Hematopoietic multipotent progenitor cell treated with erythropoietin and hydrocortisone succinate and interleukin-3 and kit ligand, for 8 days (in vitro differentiated cells): ENCODE data around the gene SLC7A4.
"Not testable (repeated sequence)": the region's sequence is repeated elsewhere in the genome, so short reads cannot be mapped to it uniquely, and the experiment has no call there.

Experiments used
- DNase-seq: peaks from one replicate; pipeline ENCODE4 v3.0.0-alpha.2; 2015

The SLC7A4 gene, protein sequence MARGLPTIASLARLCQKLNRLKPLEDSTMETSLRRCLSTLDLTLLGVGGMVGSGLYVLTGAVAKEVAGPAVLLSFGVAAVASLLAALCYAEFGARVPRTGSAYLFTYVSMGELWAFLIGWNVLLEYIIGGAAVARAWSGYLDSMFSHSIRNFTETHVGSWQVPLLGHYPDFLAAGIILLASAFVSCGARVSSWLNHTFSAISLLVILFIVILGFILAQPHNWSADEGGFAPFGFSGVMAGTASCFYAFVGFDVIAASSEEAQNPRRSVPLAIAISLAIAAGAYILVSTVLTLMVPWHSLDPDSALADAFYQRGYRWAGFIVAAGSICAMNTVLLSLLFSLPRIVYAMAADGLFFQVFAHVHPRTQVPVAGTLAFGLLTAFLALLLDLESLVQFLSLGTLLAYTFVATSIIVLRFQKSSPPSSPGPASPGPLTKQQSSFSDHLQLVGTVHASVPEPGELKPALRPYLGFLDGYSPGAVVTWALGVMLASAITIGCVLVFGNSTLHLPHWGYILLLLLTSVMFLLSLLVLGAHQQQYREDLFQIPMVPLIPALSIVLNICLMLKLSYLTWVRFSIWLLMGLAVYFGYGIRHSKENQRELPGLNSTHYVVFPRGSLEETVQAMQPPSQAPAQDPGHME

DNA sequence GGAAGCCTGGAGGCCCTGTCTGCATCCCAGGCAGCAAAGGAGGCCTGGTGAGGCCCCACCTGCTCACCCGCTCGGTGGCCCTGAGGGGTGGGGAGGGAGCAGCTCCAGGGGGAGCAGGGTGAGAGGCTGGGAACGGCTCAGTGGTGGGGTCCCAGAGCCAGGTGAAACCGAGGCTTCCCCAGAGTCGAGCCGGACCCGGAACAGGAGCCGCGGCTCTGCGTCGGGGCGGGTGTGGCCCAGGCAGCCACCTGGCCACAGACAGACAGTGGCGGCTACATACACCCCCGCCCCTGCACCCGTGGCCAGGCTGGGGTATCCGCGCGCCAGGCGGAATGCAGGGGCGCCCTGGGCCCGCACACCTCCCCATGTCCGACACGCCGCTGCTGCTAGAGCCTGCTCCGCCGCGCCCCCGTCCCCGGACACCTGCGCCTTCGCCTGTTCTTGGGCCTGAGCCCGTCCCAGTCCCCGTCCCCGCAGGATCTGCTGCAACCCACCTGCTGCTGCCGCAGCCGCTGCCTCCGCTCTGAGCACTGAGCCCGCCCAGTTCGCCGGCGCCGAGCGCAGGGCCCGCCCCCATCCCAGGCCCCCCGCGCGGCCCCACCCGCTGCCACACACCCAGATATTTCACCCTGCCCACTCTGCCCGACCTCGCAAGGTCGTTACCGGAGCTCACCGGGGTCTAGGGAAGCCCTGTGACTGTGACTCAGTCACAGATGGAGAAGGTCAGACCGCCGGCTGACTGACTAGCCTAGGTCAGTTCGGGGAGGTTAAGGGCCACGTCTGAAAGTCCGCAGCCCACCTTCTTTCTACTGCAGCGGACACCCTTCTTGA is at the start of gene SLC7A4:
Gene SLC7A4 (minus strand): TSS at position 525 of the 831 bp plus-strand sequence. CDS start 749 bp downstream, outside the sequence.
- no peak for DNase-seq

DNA sequence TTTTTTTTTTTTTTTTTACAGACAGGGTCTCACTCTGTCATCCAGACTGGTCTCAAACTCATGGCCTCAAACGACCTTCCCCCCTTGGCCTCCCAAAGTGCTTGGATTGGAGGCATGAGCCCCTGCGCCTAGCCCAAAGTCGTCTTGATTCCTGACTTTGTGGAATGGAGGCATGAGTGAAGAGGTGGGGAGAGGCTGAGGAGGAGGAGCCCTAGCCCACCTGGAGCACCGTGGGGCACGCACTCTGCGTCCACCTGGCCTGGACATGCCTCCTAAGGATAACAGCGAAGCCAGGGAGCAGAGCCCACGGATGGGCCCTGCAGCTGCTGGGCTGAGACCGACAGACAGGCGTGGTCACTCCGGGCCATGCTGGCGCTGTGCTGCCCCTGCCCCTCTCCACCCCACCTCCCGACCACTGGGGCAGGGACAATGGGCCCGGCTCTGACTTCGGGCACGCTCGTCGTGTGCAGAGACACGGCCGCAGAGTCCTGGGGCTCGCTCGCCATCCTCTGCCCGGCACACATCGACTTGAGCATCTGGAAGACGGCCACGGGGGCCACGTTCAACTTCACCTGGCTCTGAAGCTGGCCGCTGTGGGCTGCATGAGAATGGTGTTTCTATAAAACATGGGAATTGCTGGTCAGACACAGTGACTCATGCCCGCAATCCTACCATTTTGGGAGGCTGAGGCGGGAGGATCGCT is 48.2 kb upstream of the SLC7A4 start:
- no peak for DNase-seq

DNA sequence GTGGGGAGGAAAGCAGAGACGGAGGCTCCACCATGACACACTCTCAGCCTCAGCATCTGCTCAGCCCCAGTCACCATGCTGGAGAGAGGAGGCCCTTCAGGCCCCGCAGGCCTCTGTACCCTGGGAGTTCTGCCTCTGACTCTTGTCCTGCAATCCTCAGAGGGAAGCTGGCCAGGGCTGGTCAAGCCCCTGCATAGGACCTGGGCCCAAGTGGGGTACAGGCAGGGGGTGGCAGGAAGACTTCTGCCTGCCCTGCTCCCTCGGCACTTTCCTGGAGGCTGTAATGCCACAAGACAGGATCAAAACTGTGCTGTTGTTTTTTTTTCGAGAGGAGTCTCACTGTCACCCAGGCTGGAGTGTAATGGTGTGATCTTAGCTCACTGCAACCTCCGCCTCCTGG is 47.1 kb upstream of the SLC7A4 start:
- no peak for DNase-seq

DNA sequence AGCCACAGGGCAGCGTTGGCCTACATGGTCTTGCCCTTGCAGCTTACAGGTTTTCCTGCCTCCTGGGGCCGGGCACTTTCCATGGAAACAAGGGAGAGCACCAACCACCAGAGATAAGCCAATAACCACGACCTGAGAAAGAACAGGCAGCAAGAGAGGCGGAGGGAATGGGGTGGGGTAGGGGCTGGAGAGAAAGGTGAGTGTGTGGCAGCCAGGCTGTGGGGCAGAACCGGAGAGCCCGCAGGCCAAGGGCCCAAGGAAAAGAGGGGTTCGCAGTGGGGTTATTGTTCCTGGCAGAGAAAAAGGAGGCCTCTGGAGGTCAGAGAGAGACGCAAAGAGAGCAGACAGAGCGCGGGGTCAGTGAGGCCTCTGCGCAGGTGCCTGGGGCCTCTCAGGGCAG is 46.6 kb upstream of the SLC7A4 start:
- DNase-seq, result no peak

DNA sequence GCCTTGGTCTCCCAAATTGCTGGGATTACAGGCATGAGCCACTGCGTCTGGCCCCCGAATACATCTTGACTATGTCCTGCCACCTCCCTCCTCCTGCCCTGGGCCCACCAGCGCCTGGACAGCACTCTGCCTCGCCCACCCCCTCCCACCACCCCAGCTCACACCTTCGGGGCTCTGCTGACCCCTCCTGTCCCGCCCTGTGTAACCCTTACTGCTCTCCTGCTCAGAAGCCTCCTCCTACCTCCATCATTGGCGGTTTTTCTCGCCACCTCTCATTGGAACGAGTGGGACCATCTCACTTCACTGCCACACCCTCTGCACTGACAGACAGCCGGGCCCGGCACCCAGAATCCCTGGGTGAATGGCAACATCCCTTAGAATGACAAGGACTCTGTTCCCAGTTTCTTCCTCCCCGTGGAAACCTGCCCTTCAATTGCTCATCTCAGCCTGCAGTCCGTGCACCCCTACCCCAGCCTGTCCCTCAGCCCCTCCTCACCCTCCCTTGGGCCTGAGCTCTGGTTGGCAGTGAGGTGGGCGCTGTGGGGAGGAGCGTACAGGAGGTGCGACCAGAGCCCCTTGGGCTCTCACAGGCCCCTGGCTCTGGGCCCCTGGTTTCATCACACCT is 45.6 kb upstream of the SLC7A4 start:
- no peak for DNase-seq

DNA sequence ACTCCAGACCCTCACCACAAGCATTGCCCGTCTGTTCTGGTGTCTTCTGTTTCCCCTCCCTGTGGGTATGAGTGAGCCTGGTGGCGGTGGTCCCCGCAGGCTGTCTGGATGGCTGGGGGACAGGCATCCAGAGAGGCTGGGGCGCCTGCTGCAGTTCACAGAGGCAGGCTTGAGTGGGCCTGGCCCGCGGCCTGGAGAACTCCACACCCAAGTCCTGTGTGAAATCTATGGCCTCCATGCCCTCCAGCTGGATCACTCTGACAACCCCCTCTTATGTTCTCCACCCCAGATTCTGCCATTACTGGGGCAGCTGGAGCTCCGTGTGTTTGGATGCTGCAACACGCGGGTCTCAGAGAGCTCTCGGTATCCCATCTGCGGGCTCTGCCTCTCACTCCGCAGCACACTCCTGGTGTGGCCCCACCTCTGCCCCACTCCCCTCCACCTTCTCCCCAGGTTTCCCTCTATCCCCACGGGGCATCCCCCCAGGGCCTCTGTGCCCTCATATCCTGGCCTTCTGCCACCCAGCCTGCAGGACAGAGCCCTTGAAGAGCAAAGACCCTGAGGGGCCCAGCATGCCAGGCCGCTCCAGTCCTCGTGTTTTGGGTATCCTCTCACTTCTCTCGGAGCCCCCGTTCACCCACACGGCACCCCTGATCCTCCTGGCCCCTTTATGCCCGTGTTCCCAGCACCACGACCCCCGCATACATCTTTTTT is 44.7 kb upstream of the SLC7A4 start:
- DNase-seq, result no peak

DNA sequence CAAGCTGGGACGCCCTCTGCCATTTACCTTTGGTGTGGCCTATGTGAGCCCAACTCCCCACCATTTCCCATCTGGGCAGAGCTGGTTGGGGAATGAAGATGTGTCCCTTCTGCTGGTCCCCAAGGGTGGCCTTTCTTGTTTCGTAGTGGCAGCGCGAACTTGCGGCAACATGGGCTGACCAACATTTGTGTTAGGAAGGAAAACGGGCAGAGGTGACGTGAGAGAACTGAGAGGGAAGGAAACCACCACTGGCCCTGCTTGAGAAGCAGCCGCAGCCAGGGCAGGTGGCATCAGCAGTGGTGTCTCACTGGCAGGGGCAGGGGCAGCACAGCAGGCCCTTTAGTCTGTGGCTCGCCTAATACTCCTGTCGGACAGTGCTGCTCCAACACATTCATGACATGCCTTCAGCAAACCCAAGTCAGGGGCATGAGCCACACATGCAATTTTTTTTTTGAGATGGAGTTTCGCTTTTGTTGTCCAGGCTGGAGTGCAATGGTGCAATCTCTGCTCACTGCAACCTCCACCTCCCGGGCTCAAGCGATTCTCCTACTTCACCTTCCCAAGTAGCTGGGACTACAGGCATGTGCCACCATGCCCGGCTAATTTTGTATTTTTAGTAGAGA is 43.3 kb upstream of the SLC7A4 start:
- no peak for DNase-seq

DNA sequence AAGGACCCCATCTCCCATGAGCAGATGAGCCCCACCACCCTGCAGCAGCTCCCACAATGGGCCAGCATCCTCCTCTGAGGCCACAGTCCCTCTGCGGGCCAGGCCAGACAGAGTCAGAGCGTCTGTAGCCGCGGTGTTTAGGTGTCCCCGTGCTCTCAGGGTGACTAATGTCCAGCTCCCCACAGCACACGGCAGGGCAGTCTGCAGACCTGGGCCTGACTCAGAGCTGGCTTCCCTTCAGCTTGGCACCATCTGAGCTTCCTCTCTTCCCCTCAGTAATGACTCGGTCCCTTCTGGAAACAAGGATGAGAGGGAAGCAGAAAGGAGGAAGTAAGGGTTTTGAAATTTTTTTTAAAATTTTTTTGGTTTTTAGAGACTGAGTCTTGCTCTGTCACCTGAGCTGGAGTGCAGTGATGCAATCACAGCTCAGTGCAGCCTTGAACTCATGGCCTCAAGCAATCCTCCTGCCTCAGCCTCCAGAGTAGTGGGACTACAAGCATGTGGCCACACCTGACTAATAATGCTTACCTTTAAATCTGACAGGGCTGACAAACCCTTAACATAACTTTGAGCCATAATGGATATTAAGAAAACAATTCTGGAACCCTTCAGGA is 41.8 kb upstream of the SLC7A4 start:
- no peak for DNase-seq

DNA sequence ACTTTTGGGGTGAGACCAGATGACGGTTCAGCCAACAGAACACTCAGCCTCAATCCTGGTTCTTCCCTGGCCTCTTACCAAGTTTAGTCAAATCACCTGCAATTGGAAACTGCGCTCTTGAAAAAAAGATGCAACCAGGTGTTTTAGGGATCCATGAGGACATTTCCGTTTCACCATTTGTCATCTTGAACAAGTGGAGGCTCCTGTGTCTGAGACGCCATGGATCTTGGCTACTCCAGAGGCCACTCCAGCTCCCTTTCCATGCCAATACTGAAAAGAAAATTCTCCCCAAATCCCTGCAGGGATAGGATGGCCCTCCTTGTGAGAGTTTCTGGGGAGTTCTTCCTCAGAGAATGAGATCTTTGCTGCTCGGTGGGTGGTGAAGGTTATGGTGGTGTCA is 41.1 kb upstream of the SLC7A4 start:
- DNase-seq, result no peak

DNA sequence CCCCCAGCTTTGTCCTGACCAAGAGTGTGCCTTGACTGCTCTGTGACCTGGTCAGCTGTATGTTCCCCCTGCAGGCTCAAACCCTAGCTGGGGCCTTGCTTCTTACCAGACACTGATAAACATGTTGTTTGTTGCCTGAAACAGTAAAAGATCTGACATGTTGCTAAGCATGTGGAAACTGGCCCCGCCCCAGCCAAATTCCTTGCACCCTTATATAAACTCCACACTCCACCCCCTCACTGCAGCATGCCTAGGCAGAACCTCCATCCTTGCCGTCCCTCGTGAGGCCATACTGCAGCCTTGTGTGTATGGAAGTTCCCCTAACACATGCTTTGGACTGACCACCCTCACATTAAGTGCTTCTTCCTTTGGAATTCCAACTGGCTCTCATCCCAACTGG is 40.7 kb upstream of the SLC7A4 start:
- DNase-seq, result no peak

DNA sequence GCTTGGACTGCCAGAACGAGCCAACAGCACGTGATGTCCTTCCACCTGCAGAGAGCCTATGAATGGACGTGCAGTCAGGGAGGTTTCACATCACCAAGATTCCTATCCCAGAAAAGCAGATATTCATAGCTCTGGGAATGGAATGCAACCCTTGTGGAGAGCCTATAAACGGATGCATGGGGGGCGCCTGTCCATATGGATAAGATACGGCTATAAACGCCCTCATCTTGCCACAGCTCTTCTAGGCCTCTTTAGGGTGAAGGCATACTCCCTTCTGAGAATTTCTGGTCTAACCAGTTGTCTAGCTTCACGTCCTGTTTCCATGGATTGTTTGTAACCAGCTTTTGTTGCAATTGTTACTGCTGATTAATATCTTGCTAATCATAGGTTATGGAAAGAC is 39.4 kb upstream of the SLC7A4 start:
- DNase-seq, result not testable (repeated sequence)

DNA sequence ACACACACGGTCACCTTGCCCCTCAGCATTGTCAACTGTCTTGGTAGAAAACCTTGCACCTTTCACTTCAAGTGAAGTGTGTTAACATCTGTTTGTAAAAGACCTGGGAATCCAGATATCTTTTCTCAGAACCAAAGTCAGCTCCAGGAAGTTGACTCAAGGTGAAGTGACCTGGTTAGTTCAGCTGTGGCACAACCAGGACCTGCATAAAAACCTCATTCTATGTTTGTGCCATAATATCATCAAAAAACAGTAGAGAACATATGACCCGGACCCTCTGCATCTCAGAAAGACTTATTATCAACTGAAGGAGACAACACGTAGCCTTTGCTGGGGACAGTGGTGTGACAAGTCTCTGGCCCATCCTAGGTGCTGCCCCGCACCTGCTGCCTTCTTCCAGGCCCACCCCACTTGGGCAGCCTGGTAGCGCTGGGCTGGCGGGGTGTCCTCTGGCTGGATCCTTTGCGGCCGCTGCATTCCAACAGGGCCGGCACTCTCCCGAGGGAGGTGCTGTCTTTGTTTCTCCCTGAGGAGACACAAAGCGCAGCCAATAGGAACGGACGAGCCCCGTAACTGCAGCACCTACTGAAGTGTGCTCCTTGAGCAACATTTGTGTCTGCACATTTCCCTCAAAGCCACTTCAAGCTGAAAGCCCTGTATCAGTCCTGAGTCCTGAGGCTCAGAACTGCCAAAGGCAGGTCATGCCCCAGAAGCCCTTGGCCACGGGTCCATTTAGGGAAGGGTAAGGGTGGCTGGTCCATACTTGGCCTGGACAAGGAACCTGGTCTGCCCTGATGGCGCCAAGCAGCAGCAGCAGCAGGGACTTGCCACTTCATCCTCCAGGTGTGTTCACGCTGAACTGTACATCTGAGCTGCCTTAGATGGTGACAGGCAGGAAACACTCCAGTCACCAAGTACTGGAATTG is 38.6 kb upstream of the SLC7A4 start:
- no peak for DNase-seq

DNA sequence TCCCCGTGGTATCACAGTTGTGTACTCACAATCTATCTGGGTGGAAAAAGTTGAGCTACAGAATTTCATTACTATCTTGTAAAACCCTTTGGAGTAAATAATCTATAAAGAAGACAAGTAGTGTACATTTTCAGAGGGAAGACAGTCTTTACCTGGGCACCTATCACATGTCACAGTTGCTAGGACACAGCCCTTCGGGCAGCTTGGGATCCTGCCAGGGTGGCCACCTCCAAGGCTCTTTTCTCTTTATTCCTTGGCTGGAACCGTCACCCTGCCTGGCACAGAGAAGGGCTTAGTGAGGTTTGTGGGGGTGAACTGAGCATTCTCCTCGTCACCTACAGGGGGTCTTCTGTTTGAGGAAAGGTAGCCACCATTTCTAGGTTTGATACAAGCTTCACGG is 37.0 kb upstream of the SLC7A4 start:
- DNase-seq, result no peak

DNA sequence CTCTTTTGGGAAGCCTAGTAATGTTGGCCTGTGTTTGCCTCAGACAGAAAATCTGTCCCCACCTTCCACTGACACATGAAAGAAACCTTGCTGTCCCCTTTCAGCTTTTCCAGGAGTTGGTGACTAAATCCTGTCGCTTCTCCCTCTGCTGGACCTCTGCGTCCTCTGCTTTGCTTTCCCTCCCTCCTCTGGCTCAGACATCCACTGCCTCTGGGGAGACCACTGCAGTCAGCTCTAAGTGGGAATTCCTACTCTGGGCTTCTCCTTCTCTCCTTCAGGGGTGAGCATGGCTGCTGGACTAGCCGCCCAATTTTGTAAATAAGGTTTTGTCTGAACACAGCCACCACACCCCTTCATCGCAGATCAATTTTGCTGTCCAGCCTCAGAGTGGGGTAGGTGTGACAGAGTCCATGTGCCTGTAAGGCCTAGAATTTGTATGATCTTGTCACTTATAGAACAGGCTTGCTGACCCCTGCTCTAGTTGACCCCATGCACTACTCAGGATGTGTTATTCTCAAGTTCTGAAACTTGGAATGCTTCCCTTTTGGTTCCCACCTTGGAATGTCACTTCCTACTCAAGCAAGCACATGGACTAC is 36.4 kb upstream of the SLC7A4 start:
- DNase-seq, result no peak

DNA sequence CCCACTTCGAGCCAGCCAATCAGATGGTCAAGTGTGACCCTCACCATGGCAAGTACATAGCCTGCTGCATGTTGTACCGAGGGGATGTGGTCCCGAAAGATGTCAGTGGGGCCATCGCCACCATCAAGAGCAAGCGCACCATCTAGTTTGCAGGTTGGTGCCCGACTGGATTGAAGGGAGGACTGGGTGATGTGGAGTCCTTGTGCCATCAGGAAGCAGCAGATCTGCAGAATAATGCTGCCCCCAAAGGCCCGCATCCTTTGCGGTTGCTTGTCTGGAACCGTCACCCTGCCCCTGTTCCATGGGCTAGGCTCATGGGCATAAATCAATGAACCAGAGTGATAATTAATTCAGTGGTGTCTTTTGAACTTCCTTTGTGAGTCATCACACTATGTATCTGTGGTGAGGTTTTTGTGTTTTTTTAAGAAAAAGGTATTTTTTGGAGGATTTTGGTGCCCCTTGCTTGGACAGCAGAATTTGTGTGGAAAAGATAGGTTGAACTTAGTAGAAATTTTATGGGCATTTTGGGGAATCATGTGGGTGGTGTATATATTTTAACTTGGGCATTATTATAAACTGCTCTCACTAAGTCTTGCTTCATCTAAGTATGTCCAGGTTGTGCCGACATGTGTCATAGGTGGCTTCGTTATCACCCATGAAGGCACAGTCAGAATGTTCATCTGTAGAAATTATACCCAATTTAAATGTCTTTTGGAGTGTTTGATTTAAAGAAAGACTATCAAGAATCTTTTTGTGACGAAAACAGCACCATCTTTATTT is 35.7 kb upstream of the SLC7A4 start:
- no peak for DNase-seq

DNA sequence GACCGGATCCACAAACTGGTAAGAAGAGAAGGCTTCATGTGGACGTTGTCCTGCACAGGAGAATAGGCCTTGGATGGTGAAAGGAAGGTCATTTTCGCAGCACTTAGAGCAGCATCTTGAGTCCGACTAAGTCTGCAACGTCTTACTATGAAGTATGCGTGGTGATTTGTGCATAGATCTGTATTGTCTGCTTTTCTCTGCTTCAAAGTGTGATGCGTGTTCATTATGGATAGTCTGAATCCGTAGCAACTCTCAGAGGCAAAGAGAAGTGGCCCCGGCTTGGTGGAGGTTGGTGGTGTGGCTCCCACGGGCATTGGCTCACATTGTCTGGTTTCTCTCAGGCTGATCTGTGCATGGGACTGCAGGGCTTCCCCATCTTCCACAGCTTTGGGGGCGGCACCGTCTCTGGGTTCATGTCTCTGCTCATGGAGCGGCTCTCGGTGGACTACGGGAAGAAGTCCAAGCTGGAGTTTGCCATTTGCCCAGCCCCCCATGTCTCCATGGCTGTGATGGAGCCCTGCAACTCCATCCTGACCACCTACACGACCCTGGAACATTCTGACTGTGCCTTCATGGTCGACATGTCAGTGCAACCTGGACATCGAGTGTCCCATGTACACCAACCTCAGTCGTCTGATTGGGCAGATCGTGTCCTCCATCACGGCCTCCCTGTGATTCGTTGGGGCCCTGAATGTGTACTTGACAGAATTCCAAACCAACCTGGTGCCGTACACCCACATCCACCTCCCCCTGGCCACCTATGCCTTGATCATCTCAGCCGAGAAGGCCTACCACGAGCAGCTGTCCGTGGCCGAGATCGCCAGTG is 34.9 kb upstream of the SLC7A4 start:
- no peak for DNase-seq
